NCI-H1436 treated with DMSO at 0.1 percent for 48 hours (cell line): ENCODE data around the gene PPFIA4.
"Not testable (repeated sequence)": the region's sequence is repeated elsewhere in the genome, so short reads cannot be mapped to it uniquely, and the experiment has no call there.

Experiments used
- DNase-seq: peaks from one replicate; lab custom pipeline; 2025; lab: John Stamatoyannopoulos, UW

PPFIA4 gene

DNA sequence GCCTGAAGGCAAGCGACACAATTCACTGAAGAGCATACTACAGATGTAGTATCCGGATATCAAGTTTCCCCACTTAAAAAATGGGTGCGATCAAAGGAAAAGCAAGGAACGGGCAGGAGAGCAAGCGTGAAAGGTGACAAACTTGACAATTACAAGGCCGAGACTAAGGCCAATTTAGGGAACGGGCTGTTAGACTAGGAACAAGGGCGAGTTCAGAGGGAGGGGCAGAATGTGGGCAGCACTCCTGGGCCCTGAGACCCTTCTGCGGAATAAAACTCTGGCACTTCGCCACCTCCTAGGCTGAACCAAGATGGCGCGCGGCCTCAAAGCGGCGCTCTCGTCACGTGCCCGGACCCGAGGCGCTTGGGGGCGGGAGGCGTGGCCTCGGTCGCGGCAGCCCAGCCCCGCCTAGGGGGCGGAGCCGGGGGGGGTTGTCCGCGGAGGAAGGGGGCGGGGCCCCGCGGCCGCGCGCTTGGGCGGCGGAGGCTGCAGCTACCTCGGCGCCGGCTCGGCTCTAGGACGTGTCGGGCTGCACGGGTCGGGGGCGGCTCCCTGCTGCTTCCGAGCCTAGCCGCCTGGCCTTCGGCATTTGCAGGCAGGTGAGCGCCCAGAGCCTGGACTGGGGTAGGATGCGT lies at the start of gene PPFIA4:
Gene PPFIA4 (plus strand): TSS at position 461 of the 635 bp plus-strand sequence. CDS start 12,518 bp downstream, outside the sequence.
- peak; percentile 74 for DNase-seq

DNA sequence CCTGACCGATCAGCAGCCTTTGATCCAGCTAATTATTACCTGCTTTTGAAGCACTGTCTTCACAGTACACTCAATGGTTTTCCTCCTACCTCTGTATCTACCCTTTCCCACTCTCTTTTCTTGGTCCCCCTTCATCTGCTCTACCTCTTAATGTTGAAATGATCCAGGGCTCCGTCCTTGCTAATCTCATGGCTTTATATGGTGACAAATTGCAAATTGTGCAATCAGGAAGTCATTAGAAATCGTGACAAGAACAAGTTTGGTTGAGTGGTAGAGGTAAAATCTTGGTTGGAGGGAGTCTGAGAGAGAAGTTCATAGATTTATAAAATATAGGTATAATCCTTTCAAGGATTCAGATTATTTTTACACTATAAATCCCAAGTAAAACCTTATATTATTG lies 49.7 kb upstream of the PPFIA4 start:
- no peak for DNase-seq

DNA sequence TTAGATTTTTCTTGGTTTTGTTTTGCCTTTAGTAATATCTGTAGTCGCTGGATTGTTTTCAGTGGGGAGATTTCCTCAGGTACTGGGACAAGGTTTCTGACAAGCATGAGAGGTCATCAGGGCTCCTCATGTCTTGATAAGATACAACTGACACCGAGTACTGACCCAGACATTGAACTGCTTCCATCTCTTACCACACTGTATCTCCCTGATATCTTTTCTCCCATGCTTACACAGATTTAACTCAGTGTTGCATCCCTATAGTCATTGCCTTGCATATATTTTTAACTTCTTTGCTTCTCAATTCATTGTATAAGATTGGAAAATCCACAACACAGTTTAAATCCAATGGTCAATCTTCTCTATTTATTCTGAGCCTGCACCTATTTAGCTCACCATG lies 46.8 kb upstream of the PPFIA4 start:
- no peak for DNase-seq

DNA sequence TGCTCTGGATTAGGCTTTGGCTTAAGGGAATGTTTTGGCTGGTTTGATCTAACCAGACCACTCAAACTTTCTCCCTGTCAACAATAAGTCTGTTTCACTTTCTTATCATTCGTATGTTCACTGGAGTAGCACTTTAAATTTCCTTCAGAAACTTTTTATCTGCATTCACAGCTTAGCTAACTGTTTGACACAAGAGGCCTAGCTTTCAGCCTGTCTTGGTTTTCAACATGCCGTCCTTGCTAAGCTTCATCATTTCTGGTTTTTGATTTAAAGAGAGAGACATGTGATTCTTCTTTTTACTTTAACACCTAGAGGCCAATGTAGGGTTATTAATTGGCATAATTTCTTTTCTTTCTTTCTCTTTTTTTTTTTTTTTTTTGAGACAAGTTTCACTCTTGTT lies 44.4 kb upstream of the PPFIA4 start:
- no peak for DNase-seq

DNA sequence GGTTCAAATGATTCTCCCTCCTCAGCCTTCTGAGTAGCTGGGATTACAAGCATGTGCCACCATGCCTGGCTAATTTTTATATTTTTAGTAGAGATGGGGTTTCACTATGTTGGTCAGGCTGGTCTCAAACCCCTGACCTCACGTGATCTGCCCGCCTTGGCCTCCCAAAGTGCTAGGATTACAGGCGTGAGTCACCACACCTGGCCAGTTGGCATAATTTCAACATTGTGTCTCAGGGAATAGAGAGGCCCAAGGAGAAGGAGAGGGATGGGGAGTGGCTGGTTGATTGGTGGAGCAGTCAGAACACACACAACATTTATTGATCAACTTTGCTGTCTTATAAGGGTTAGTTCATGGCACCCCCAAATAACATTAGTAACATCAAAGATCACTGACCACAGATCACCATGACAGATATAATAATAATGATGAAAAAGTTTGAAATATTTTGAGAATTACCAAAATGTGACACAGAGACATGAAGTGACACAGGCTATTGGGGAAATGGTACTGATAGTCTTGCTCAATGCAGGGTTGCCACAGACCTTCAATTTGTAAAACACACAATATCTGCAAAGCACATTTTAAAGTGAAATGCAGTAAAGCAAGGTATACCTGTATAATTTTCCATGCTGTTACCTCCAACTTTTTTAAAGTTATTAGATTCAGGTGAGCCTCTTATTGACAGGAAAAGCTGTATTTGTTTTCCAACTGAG lies 43.4 kb upstream of the PPFIA4 start:
- DNase-seq: no peak

DNA sequence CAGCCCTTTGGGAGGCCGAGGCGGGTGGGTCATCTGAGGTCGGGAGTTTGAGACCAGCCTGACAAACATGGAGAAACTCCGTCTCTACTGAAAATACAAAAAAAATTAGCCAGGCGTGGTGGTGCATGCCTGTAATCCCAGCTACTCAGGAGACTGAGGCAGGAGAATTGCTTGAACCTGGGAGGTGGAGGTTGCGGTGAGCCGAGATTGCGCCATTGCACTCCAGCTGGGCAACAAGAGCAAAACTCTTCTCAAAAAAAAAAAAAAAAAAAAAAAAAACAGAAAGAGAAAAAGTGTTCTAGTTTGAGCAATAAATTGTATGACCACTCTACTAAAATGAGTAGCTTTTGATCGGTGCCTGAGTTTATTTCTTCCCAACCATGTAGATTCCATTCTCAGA lies 40.2 kb upstream of the PPFIA4 start:
- DNase-seq: not testable (repeated sequence)

DNA sequence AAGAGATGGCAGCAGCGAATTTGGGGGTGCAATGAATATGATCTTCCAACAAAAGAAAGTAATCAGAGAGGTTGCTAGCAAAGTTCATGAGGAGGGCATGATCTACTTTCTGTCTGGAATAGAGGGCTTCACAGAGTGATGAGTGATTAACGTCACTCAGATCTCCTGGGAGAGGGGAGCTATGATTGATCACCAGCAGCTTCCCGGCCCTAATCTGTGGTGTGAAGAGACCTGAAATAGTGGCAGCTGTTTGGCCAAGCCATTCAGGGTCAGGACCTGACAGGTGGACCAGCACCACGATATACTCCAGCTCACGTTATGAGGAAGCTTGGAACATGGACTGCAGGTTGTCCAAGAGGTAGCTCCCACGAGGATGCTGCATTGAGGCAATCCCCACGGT lies 39.0 kb upstream of the PPFIA4 start:
- DNase-seq: no peak

DNA sequence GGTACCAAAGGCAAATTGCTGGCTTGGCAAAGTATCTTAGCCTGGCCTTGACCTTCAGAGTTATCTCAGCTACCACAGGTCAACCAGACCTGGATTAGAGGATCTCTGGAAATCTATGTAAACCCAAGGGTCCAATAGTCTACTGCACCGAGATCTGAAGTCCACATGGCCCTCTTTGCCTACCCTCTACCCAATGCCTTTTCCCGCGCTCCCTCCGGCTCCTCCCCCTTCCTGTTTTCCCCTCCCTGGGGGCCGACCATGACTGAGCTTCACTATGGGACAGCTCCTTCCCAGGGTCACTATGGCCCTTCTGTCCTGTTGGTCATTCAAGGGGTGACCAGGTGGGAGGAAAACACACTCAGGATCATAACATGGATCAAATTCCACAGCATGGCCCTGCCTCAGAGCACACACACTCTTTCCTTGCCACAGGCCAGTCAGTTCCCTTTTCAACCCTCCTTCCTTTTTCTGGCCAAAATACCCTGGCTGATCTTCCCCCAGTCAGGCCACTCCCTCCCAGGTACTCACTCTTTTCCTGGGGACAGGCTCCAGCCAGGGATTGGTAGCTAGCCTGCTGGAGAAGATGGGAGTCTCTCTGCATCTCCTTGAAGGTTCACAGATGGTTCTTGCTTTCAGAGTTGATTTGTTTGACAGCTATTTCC lies 38.2 kb upstream of the PPFIA4 start:
- DNase-seq: no peak

DNA sequence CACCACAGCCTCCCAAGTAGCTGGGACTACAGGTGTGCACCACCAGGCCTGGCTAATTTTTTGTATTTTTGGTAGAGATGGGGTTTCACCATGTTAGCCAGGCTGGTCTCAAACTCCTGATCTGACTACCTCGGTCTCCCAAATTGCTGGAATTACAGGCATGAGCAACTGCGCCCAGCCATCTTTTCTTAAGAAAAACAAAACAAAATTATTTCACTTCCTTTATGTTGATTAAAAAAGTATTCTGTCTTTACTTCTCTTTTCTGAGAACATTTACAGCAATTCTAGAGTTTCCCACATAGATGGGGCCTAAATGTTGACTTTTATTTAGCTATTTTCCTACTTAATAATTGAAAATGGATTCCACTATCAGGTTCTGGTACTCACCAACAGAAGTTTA lies 36.4 kb upstream of the PPFIA4 start:
- no peak for DNase-seq

DNA sequence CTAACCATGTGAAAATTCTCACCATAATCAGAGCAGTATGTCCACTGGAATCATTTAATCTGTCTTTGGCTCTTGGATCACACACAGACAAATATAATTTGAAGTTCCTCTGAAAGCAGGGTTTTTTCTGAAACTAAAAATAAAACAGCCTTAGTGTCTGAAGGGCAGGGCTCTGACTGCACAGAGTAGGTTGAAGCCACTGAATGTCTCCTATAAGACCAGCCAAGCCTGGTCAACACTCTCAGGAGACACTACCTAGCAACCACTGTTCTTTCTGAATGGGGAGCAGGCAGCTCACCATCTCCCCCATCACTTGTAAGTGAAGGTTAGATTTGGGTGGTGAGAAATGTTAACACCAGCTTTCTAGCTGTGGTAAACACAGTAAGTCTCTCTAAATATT lies 35.2 kb upstream of the PPFIA4 start:
- no peak for DNase-seq

DNA sequence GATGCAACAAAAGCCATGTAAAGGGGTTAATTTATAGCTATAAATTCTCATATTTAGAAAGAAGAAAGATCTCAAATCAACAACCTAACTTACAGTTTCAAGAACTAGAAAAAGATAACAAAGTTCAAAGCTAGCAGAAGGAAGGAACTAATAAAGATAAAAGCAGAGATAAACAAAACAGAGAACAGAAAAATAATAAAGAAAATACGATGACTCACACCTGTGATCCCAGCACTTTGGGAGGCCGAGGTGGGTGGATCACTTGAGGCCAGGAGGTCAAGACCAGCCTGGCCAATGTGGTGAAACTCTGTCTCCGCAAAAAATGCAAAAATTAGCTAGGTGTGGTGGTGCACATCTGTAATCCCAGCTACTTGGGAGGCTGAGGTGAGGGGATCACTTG lies 31.5 kb upstream of the PPFIA4 start:
- no peak for DNase-seq

DNA sequence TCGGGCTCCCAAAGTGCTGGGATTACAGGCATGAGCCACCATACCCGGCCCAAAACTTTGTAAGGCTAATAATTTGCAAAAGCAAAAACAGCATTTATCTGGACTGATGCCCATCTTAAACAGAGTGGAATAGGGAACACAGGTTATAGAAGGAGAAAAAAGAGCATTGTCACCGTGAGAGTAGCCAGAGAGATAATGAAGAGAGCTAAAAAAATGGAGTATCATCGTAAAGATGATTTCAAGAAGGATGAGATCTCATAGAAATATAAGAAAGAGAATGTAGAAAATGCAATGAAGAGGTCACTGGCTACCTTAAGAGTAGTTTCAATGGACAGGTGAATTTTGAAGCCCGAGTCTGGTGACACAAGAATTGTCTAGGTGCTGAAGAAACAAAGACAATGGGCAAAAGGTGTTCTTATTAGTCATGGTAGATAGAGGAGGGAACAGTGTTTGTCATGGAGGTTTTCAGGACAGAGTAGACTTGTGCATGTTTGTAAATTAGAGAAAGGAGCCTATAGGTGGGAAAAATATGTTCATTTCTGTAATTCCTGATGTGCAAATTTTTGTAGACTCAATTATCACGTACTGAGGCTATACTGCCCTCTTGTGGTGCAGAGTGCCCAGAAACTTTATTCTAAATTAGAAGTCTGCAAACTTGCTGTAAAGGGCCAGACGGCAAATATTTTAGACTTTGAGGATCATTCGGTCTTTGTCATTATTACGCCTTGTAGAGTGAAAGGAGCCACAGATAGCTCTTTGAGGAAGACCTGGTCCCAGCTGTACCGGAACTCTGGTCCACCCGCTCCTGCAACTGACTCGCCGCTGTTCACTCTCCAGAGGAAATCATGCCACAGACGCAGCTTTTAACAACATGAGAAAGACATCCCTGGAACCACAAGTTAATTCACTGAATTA lies 27.2 kb upstream of the PPFIA4 start:
- DNase-seq: peak; percentile 18

DNA sequence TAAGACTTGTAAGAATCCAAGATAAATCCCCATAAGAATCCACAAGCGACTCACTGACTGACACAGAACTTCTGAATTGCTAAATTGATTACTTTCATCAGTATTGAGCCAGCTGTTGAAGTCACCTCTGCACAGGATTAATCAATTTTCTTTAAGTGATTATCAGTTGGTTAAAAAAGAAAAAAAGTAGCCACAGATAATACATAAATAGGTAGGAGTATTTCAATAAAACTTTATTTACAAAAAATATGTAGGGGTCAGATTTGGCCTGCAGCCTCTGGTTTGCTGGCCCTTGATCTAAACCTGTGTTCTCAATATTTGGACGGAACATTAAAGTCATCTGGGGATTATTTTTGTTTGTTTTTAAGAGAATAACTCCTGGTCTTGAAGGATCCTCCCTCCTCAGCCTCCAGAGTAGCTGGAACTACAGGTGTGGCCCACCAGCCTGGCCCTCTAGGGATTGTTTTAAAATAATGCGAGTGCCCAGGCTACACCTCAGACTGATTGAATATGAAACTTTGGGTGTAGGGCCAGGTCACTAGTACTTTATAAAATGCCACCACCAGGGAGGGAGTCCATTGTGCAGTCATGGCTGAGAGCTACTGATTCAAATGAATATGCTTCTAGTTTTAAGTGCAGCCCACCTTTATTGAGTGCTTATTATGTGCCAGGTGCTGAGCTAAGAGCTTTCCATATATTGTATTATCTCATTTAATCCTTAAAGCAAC lies 25.9 kb upstream of the PPFIA4 start:
- DNase-seq: no peak

DNA sequence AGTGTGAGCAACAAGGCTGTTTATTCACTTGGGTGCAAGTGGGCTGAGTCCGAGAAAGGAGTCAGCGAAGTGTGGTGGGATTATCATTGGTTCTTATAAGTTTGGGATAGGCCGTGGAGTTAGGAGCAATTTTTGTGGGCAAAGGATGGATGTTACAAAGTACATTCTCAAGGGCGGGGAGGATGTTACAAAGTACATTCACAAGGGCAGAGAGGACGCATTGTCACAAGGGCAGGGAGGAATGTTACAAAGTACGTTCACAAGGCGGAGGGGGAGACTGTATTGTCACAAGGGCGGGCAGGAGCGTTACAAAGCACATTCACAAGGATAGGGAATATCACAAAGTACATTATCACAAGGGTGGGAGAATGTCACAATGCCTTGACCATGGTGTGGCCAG lies 24.3 kb upstream of the PPFIA4 start:
- no peak for DNase-seq

DNA sequence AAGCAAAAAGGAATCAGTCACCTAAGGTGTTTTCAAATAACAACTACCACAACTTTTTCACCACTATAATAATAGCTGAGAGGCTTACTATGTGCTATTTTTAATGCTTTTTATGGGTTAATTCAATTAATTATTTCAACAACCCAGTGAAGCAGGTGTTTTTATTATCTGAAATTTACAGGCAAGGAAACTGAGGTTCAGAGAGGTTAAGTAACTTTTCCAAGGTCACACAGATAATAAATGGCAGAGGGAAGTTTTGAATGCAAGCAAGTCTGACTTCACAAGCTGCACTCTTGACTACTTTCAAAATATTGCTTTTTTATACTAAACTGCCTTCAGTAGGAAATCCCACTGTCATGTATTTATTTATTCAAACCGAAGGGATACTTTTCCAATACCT lies 23.3 kb upstream of the PPFIA4 start:
- no peak for DNase-seq

DNA sequence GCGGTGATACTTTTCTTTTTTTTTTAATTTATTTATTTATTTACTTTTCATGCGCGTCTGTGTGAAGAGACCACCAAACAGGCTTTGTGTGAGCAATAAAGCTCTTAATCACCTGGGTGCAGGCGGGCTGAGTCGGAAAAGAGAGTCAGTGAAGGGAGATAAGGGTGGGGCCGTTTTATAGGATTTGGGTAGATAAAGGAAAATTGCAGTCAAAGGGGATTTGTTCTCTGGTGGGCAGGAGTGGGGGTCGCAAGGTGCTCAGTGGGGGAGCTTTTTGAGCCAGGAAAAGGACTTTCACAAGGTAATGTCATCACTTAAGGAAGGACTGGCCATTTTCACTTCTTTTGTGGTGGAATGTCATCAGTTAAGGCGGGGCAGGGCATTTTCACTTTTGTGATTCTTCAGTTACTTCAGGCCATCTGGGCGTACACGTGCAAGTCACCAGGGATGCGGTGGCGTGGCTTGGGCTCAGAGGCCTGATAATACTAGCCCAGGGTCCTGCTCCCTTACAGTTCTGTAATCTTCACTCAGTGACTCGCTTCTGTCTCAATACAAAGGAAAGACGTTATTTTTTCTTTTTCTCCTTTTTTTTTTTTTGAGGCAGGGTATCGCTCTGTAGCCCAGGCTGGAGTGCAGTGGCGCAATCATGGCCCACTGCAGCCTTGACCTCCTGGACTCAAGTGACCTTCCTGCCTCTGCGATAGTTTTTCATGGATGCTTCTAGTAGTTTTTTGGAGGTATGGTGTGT lies 20.7 kb upstream of the PPFIA4 start:
- not testable (repeated sequence) for DNase-seq

DNA sequence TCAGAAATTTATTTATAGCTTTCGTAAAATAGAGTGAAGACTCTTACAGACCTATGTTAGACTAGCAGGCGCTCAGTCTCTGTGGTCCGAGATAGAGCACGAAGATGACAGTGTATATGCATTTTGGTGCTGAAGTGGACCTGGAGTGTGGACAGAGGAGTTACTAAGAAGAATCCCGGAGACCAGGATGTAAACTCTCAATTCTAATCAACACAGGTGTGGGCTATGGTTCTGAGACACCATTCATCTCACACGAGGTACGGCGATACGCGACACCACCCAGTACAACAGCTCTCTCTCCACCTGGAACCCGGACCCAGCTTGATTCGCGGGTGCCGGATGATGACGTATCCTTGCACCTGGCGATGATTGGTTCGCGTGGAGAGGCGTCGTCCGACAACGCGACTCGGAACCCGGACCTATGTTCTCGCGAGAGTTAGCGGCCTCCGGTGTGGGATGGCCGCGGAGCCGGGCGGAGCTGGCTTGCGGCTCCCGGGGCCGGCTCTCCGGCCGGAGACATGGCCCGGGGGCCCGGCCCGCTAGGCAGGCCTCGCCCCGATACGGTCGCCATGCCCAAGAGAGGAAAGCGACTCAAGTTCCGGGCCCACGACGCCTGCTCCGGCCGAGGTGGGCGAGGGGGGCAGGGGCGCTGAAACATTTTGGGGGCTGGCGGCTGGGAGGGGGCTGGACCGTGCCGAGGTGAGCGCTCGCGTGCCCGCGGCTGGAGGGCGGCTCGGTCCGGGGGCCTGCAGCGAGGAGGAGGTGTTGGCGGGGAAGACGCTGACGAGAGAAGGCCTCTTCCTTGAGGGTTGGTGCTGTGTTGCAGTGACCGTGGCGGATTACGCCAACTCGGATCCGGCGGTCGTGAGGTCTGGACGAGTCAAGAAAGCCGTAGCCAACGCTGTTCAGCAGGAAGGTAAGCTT lies 19.1 kb upstream of the PPFIA4 start, which contains the start of gene TMEM183A:
Gene TMEM183A (plus strand): TSS at position 427 of the 924 bp plus-strand sequence. CDS start 92 bp downstream, at position 519.
- peak; percentile 61 for DNase-seq

DNA sequence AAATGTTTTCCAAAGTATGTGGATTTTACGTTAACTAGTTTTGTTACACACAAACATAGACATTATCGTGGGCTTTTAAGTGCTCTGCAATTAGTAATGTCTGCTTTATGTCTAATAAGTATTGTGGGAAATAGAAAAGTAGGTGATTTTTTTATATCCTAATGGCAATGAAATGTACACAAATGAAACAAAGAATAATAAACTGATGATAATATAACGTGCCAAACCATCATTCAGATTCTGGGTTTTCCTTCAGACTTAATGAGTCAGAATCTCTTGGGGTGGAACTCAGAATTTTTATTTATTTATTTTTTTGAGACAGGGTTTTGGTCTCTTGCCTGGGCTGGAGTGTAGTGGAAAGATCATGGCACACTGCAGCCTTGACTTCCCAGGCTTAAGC lies 17.1 kb upstream of the PPFIA4 start:
- no peak for DNase-seq

DNA sequence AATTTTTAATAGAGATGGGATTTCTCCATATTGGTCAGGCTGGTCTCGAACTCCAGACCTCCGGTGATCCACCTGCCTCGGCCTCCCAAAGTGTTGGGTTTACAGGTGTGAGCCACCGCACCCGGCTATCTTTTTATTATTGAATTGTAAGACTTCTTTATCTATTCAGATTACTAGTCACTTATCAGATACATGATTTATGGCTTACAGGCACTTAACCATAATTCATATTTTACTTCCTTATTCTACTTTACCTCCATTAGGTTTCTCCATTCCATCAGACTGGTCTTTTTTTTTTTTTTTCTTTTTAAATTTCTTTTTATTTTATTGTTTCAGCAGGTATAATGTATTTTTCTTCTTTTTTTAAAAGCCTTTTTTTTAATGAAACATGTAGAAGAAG lies 14.7 kb upstream of the PPFIA4 start:
- no peak for DNase-seq

DNA sequence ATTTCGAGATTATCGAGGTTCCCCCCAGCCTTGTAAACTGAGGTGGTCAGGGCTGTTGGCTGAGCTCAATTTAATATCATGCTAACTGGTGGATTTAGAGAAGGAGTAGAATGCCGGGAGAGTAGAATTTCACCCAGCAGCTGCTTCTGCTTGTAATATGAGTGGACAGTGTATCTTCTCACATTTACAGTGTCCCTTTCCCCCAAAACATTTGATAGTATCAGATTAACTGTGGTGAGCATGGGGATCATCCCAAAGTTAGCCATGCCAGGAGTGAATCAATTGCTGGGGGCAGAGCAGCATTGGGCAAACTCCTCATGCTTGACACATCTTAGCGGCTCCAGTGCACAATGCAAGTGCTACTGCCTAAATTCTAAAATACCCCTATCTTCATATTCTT lies 9.2 kb upstream of the PPFIA4 start:
- DNase-seq: no peak
